Fibroblast of pulmonary artery (primary cell): ENCODE measurements around the gene PROCA1.

Experiments
- DNase-seq: peaks from one replicate; pipeline ENCODE4 v3.0.0-alpha.2; 2010; ENCODE audit warnings: low read depth
- H3K4me3 ChIP-seq: replicated peaks from 2 replicates; pipeline ENCODE4 v1.5.1; 2011; ENCODE audit warnings: low read depth, mild to moderate bottlenecking, control low read depth, low read length, moderate library complexity
- TF ChIP-seq, protein P1 (sequence below): IDR thresholded peaks from 2 replicates; pipeline ENCODE4 v1.5.1; 2011; ENCODE audit warnings: mild to moderate bottlenecking, control low read depth, low read length, inconsistent platforms; ENCODE audit errors: missing control alignments

The PROCA1 gene

DNA sequence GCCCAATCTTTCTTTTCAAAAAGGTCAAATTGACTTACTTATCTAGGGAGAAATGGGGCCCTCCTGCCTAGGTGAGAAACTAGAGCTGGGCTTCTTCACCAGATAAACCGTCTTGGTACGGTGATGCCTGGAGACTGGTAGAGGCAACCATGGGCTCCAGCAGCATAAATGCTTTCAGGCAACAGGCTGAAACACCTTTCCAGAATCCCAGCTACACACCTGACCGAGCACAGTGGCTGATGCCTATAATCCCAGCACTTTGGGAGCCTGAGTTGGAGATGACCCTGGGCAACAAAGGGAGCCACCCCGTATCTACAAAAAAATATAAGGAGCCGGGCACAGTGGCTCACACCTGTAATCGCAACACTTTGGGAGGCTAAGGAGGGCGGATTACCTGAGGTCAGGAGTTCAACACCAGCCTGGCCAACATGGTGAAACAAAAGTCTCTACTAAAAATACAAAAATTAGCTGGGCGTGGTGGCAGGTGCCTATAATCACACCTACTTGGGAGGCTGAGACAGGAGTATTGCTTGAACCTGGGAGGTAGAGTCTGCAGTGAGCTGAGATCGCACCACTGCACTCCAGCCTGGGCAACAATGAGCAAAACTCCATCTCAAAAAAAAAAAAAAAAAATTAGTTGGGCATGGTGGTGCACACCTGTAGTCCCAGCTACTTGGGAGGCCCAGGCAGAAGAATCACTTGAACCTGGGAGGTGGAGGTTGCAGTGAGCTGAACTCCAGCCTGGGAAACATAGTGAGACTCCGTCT, 40.1 kb upstream of the PROCA1 start:
- H3K4me3 ChIP-seq: no peak overlapping the region
- no peak for DNase-seq
- TF ChIP-seq, protein P1, sequence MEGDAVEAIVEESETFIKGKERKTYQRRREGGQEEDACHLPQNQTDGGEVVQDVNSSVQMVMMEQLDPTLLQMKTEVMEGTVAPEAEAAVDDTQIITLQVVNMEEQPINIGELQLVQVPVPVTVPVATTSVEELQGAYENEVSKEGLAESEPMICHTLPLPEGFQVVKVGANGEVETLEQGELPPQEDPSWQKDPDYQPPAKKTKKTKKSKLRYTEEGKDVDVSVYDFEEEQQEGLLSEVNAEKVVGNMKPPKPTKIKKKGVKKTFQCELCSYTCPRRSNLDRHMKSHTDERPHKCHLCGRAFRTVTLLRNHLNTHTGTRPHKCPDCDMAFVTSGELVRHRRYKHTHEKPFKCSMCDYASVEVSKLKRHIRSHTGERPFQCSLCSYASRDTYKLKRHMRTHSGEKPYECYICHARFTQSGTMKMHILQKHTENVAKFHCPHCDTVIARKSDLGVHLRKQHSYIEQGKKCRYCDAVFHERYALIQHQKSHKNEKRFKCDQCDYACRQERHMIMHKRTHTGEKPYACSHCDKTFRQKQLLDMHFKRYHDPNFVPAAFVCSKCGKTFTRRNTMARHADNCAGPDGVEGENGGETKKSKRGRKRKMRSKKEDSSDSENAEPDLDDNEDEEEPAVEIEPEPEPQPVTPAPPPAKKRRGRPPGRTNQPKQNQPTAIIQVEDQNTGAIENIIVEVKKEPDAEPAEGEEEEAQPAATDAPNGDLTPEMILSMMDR: no peak

DNA sequence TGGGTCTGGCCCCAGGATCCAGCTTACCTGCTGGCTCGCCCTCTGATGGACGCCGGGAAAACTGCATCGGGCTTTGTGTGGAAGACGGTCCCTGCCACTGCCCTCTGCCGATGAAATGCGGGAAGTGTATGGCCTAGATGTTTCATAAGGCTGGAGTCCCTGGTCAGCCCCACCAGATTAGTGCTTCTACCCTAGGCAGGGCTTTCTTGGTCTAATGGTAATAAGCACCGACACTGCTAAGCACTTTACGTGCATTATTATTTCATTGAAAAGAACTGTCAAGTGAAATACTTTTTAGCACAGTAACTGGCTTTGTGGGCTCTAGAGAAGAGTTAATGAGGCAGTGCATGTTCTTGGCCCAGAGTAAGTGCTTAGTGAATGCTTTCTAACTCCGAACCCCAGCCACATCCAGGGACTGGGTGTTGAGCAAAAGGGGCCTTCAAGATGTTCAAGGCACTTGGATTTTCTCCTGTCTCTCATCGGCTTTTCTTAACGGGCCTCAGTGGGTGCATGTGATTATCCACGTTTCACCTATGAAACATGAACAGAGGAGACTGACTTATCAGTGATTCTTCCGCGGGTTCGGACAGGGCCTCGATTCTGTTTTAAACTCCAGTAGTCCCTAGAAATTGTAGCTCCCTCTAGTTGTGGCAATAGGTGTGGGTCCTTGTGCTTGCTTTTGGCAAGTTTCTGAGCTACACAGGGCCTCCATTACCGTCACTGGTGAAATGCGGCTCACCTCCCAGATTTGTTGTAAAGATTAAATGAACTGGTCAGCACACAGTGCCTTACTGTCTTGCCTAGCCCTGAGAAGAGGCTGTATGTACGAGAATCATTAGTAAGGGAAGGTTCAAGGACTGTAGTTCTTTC, 38.7 kb upstream of the PROCA1 start:
- peak; percentile 95 for DNase-seq
- no peak overlapping the region for H3K4me3 ChIP-seq
- TF ChIP-seq, protein P1: peak; percentile 14

DNA sequence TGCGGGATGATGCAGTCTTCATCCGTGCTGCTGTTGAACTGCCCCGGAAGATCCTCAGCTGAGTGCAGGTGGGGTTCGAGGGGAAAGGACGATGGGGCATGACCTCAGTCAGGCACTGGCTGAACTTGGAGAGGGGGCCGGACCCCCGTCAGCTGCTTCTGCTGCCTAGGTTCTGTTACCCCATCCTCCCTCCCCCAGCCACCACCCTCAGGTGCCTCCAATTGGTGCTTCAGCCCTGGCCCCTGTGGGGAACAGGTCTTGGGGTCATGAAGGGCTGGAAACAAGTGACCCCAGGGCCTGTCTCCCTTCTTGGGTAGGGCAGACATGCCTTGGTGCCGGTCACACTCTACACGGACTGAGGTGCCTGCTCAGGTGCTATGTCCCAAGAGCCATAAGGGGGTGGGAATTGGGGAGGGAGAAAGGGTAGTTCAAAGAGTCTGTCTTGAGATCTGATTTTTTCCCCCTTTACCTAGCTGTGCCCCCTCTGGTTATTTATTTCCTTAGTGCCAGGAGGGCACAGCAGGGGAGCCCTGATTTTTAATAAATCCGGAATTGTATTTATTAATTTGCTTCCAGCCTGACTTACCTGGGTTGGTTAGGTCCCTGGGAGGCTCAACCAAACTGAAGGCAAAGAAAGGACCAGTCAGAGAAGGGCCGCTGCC, 38.0 kb upstream of the PROCA1 start:
- TF ChIP-seq, protein P1: no peak
- no peak for DNase-seq
- no peak overlapping the region for H3K4me3 ChIP-seq

DNA sequence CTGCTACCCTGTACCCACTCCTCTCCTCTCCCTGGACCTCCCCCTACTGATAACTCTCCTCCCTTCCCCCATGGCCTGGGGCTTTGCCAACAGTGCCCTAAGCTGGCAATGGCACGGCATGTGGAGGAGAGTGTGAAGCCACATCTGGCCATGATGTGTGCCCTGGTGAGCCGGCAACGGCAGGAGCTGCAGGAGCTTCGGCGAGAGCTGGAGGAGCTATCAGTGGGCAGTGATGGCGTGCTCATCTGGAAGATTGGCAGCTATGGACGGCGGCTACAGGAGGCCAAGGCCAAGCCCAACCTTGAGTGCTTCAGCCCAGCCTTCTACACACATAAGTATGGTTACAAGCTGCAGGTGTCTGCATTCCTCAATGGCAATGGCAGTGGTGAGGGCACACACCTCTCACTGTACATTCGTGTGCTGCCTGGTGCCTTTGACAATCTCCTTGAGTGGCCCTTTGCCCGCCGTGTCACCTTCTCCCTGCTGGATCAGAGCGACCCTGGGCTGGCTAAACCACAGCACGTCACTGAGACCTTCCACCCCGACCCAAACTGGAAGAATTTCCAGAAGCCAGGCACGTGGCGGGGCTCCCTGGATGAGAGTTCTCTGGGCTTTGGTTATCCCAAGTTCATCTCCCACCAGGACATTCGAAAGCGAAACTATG, 37.3 kb upstream of the PROCA1 start:
- DNase-seq: no peak
- no peak overlapping the region for H3K4me3 ChIP-seq
- TF ChIP-seq, protein P1: no peak

DNA sequence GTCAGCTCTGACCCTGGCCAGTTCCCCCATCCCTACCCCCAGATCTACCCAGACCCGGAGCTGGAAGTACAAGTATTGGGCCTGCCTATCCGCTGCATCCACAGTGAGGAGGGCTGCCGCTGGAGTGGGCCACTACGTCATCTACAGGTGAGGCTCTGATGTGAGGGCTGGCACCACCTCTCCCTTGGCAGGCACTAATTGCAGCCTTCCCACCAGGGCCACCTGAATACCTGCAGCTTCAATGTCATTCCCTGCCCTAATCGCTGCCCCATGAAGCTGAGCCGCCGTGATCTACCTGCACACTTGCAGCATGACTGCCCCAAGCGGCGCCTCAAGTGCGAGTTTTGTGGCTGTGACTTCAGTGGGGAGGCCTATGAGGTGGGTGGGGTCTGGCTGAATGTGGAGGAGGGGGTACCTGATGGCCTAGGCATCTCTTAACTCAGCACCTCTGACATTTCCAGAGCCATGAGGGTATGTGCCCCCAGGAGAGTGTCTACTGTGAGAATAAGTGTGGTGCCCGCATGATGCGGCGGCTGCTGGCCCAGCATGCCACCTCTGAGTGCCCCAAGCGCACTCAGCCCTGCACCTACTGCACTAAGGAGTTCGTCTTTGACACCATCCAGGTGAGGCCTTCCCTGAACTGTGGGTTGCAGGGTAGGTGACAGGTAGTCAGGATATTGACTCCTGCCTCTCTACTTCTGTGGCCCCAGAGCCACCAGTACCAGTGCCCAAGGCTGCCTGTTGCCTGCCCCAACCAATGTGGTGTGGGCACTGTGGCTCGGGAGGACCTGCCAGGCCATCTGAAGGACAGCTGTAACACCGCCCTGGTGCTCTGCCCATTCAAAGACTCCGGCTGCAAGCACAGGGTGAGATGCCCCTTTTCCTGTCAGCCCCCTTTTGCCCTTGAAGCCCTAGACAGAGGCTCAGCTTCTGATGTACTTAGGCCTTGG, 36.4 kb upstream of the PROCA1 start:
- no peak for DNase-seq
- TF ChIP-seq, protein P1: no peak
- no peak overlapping the region for H3K4me3 ChIP-seq
